ENCODE measurements around the gene GNL3L. TPM values are rescaled to one million over a fixed set of nuclear protein-coding genes. Genes with fewer than 3 reads are reported as not detected.

The GNL3L gene
- total and polyA plus RNA-seq, 2 donors (not counting 1 experiment from before 2014, with no cell fraction given): 14.5 to 47.2 TPM

GRCh38 chrX:54492340-54492739 lies 37.7 kb upstream of the GNL3L start:
- H3K27ac ChIP-seq (ENCODE audit: low read length in 2 of 2): no peak overlapping the region
- Mint-ChIP-seq H3K27me3 (peaks cover 18% of the 10 kb centered on the region), H3K4me3 (no peak overlapping the region), H3K9me3 (ENCODE audit: insufficient read depth) (no peaks in the 10 kb centered on the region), H3K27ac (no peak overlapping the region), H3K4me1 (peaks cover 3% of the 10 kb centered on the region)
- H3K4me3 ChIP-seq (ENCODE audit: control extremely low read depth in 1 of 5, extremely low read depth in 1 of 5, insufficient read depth in 1 of 5, low read depth in 2 of 5, low read length in 4 of 5): no peak overlapping the region
- no CpG with 5 or more reads among the region's 6 CpGs for WGBS (ENCODE audit: insufficient coverage)
- H3K9ac ChIP-seq (ENCODE audit: low read length): no peak overlapping the region
- no peaks in the 10 kb centered on the region for H3K79me2 ChIP-seq (ENCODE audit: control insufficient read depth, insufficient read depth, low read length)
- ATAC-seq (ENCODE audit: low read depth): no peak
- H3K9me3 ChIP-seq (ENCODE audit: control extremely low read depth in 1 of 3, control insufficient read depth in 2 of 3, insufficient read depth in 1 of 3, low read length in 2 of 3): no peaks in the 10 kb centered on the region
- CTCF ChIA-PET: no interaction called here
- H3K4me2 ChIP-seq (replicated peaks; ENCODE audit: low read depth, low read length, poor library complexity, severe bottlenecking): no peak overlapping the region
- no peak for DNase-seq
- no peaks in the 10 kb centered on the region for H4K20me1 ChIP-seq (ENCODE audit: control insufficient read depth, insufficient read depth, low read length, poor library complexity, severe bottlenecking)
- intact Hi-C loops (cut with micrococcal nuclease): no loop called here
- POLR2A ChIA-PET: no interaction called here
- H3K27me3 ChIP-seq (replicated peaks in 1 of 4; ENCODE audit: control extremely low read depth in 1 of 4, control insufficient read depth in 3 of 4, insufficient read depth in 4 of 4, low read length in 3 of 4): peaks cover 0 to 16% (median 4%) of the 10 kb centered on the region in 4 experiments
- H2AFZ ChIP-seq (ENCODE audit: insufficient read depth, low read depth, low read length, poor library complexity, severe bottlenecking): no peak overlapping the region
- no peaks in the 10 kb centered on the region for H3K36me3 ChIP-seq (replicated peaks in 1 of 2; ENCODE audit: control extremely low read depth in 1 of 2, control insufficient read depth in 1 of 2, extremely low read depth in 1 of 2, insufficient read depth in 2 of 2, low read length in 1 of 2)
- peaks cover 3% of the 10 kb centered on the region in 2 donors for H3K4me1 ChIP-seq (ENCODE audit: control insufficient read depth in 2 of 2, insufficient read depth in 2 of 2, low read length in 2 of 2)
- TF ChIP-seq EZH2 (IDR thresholded peaks at IDR 0.05; ENCODE audit: borderline replicate concordance, insufficient read depth, low read depth, low read length, poor library complexity, severe bottlenecking) (no peak), CTCF (IDR thresholded peaks at IDR 0.05) (no peak)

GRCh38 chrX:54494166-54494988 lies 35.6 kb upstream of the GNL3L start:
- no peak overlapping the region for H3K9ac ChIP-seq (ENCODE audit: low read length)
- H3K4me1 ChIP-seq (ENCODE audit: control insufficient read depth in 2 of 2, insufficient read depth in 2 of 2, low read length in 2 of 2): peaks cover 3% of the 10 kb centered on the region in 2 donors
- no peak overlapping the region for H3K4me3 ChIP-seq (ENCODE audit: control extremely low read depth in 1 of 5, extremely low read depth in 1 of 5, insufficient read depth in 1 of 5, low read depth in 2 of 5, low read length in 4 of 5)
- H3K27ac Mint-ChIP-seq: no peak overlapping the region
- no peak overlapping the region for H2AFZ ChIP-seq (ENCODE audit: insufficient read depth, low read depth, low read length, poor library complexity, severe bottlenecking)
- peaks cover 30% of the 10 kb centered on the region for H3K27me3 Mint-ChIP-seq
- peaks cover 3% of the 10 kb centered on the region for H3K4me1 Mint-ChIP-seq
- POLR2A ChIA-PET: no interaction called here
- intact Hi-C loops (cut with micrococcal nuclease): no loop called here
- no peaks in the 10 kb centered on the region for H3K36me3 ChIP-seq (replicated peaks in 1 of 2; ENCODE audit: control extremely low read depth in 1 of 2, control insufficient read depth in 1 of 2, extremely low read depth in 1 of 2, insufficient read depth in 2 of 2, low read length in 1 of 2)
- H3K4me3 Mint-ChIP-seq: peak overlapping the region; percentile 67
- 45% methylated on average over 2 of the region's 10 CpGs for WGBS (ENCODE audit: insufficient coverage)
- H3K79me2 ChIP-seq (ENCODE audit: control insufficient read depth, insufficient read depth, low read length): no peaks in the 10 kb centered on the region
- H3K4me2 ChIP-seq (replicated peaks; ENCODE audit: low read depth, low read length, poor library complexity, severe bottlenecking): peak overlapping the region; percentile 80
- no peaks in the 10 kb centered on the region for H4K20me1 ChIP-seq (ENCODE audit: control insufficient read depth, insufficient read depth, low read length, poor library complexity, severe bottlenecking)
- ATAC-seq (ENCODE audit: low read depth) (no peak), DNase-seq (no peak)
- no peak overlapping the region for H3K27ac ChIP-seq (ENCODE audit: low read length in 2 of 2)
- no peak for TF ChIP-seq CTCF (IDR thresholded peaks at IDR 0.05)
- no peak for TF ChIP-seq EZH2 (IDR thresholded peaks at IDR 0.05; ENCODE audit: borderline replicate concordance, insufficient read depth, low read depth, low read length, poor library complexity, severe bottlenecking)
- no peaks in the 10 kb centered on the region for H3K9me3 ChIP-seq (ENCODE audit: control extremely low read depth in 1 of 3, control insufficient read depth in 2 of 3, insufficient read depth in 1 of 3, low read length in 2 of 3)
- no peaks in the 10 kb centered on the region for H3K9me3 Mint-ChIP-seq (ENCODE audit: insufficient read depth)
- CTCF ChIA-PET: no interaction called here
- peaks cover 0 to 18% (median 4%) of the 10 kb centered on the region in 4 experiments for H3K27me3 ChIP-seq (replicated peaks in 1 of 4; ENCODE audit: control extremely low read depth in 1 of 4, control insufficient read depth in 3 of 4, insufficient read depth in 4 of 4, low read length in 3 of 4)

Measured in B cell (primary cell).